IPS-18c (cell line): ENCODE results near the gene NTM.
"Not testable (repeated sequence)": the region's sequence is repeated elsewhere in the genome, so short reads cannot be mapped to it uniquely, and the experiment has no call there.

Experiments
- H3K4me3 ChIP-seq: 2 replicates; pipeline ENCODE4 v1.7.0; 2013; ENCODE audit warnings: low read depth, mild to moderate bottlenecking, low read length, moderate library complexity; ENCODE audit not compliant: insufficient read depth
- H3K9me3 ChIP-seq: one replicate; pipeline ENCODE4 v1.6.1; 2013; ENCODE audit warnings: mild to moderate bottlenecking, low read length, moderate library complexity; ENCODE audit not compliant: control insufficient read depth, insufficient read depth

The NTM gene

GRCh38 chr11:131402040-131402439, 31.6 kb downstream of the NTM start:
- H3K9me3 ChIP-seq = no peaks in the 10 kb centered on the region
- no peak overlapping the region for H3K4me3 ChIP-seq

DNA sequence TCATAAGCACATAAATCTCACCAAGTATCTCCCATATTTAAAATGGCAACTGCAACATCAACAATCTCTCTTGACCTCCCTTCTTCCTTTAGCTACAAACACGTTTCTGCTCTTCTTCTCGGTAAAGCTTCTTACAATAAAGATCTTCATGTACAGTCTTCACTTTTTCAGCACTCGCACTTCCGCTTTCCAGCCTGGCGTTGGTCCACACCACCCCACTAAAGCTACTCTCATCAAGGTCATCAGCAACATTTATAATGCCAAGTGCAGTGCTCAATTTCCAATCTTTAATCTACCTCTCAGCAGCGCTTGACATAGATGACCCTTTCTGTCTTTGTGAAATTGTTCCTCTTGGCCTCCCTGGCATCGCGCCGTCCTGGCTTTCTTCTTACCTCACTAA, 33.6 kb downstream of the NTM start:
- Histone ChIP-seq H3K4me3 (no peak overlapping the region), H3K9me3 (no peaks in the 10 kb centered on the region)

GRCh38 chr11:131408025-131408640, 37.7 kb downstream of the NTM start:
- no peak overlapping the region for H3K4me3 ChIP-seq
- H3K9me3 ChIP-seq = no peaks in the 10 kb centered on the region

GRCh38 chr11:131409345-131409744, 38.9 kb downstream of the NTM start:
- Histone ChIP-seq H3K9me3 (no peaks in the 10 kb centered on the region), H3K4me3 (no peak overlapping the region)

GRCh38 chr11:131411636-131412035, 41.2 kb downstream of the NTM start:
- H3K9me3 ChIP-seq = no peaks in the 10 kb centered on the region
- no peak overlapping the region for H3K4me3 ChIP-seq

GRCh38 chr11:131412061-131412460, 41.6 kb downstream of the NTM start:
- Histone ChIP-seq H3K9me3 (no peaks in the 10 kb centered on the region), H3K4me3 (no peak overlapping the region)

GRCh38 chr11:131413217-131413616, 42.8 kb downstream of the NTM start:
- H3K4me3 ChIP-seq = no peak overlapping the region
- H3K9me3 ChIP-seq = no peaks in the 10 kb centered on the region

GRCh38 chr11:131418189-131418588, 47.8 kb downstream of the NTM start:
- Histone ChIP-seq H3K9me3 (no peaks in the 10 kb centered on the region), H3K4me3 (no peak overlapping the region)

GRCh38 chr11:131421066-131421855, 50.8 kb downstream of the NTM start:
- no peak overlapping the region for H3K4me3 ChIP-seq
- no peaks in the 10 kb centered on the region for H3K9me3 ChIP-seq

DNA sequence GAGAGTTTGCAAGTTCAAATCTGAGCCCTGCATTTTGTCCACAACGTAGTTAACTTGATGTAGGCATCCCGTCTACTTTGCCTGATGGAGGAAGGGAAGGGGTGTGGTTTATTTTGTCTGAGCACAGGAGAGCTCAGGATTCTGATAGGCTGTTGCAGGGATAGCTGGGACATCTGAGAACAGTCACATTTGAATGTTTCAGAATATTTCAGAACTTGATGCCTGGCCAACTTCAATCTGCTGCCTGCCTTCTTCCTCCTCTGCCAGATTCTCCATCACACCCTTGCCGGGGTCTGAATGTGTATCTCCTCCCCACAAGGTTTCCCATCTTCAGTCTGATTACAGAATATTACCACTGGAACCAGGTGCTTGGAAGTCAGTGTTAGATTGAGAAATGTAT, 51.6 kb downstream of the NTM start:
- Histone ChIP-seq H3K4me3 (no peak overlapping the region), H3K9me3 (no peaks in the 10 kb centered on the region)

- H3K9me3 ChIP-seq = no peaks in the 10 kb centered on the region
Measured at GRCh38 chr11:131422496-131422895, 52.1 kb downstream of the NTM start.

GRCh38 chr11:131423688-131424087, 53.3 kb downstream of the NTM start:
- H3K4me3 ChIP-seq = no peak overlapping the region
- no peaks in the 10 kb centered on the region for H3K9me3 ChIP-seq

More at GRCh38 chr11:131422496-131422895, 52.1 kb downstream of the NTM start:
- no peak overlapping the region for H3K4me3 ChIP-seq

DNA sequence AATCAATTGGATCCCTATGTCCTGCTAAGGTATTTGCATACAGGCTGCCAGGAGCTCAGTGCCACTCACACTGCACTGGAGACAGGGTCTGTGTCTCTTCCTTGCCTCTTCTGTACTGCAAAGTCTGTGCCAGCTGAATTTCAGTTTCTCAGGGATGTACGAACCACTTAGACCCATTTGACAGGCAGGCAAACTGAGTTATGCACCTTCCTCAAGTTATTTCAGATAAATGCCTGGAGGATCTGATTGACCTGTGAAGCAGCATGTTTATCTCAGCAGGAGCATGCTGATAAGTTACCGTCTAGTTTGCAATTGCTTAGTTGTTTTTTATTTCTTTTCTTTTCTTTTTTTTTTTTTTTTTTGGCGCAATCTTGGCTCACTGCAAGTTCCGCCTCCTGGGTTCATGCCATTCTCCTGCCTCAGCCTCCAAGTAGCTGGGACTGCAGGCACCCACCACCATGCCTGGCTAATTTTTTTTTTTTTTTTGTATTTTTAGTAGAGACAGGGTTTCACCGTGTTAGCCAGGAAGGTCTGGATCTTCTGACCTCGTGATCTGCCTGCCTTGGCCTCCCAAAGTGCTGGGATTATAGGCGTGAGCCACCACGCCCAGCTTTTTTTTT, 54.0 kb downstream of the NTM start:
- not testable (repeated sequence) for H3K4me3 ChIP-seq, H3K9me3 ChIP-seq

DNA sequence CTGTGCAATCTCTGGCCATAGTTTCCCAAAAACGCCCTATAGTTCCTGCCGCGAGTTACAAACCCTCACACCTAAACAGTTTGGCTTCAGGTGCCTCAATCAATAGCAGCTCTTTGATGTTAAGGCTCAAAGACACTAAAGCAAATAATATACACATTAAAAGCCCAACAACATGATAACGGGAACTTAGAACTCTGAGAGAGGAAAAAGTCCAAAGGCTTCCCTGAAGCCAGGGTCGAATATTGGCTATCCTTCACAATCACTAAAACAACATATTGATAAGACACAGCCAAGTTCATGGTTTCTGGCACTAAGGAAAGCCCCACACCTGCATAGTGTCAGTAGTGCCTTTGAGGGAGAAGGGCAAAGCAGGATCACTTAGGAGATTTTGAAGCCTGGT, 54.9 kb downstream of the NTM start:
- Histone ChIP-seq H3K9me3 (no peaks in the 10 kb centered on the region), H3K4me3 (no peak overlapping the region)

DNA sequence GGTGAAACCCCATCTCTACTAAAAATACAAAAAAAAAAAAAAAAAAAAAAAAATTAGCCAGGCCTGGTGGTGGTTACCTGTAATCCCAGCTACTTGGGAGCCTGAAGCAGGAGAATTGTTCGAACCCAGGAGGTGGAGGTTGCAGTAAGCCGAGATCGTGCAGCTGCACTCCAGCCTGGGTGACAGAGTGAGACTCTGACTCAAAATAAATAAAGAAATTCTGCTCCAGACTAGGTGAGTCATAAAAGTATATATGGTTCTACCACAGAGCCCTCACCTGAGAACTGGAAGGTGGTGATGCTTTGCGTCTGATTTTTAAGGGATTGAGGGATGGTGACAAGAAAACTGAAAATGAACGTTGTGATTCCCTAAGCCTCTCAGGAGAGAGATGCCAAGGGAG, 58.4 kb downstream of the NTM start:
- Histone ChIP-seq H3K9me3 (no peaks in the 10 kb centered on the region), H3K4me3 (no peak overlapping the region)

DNA sequence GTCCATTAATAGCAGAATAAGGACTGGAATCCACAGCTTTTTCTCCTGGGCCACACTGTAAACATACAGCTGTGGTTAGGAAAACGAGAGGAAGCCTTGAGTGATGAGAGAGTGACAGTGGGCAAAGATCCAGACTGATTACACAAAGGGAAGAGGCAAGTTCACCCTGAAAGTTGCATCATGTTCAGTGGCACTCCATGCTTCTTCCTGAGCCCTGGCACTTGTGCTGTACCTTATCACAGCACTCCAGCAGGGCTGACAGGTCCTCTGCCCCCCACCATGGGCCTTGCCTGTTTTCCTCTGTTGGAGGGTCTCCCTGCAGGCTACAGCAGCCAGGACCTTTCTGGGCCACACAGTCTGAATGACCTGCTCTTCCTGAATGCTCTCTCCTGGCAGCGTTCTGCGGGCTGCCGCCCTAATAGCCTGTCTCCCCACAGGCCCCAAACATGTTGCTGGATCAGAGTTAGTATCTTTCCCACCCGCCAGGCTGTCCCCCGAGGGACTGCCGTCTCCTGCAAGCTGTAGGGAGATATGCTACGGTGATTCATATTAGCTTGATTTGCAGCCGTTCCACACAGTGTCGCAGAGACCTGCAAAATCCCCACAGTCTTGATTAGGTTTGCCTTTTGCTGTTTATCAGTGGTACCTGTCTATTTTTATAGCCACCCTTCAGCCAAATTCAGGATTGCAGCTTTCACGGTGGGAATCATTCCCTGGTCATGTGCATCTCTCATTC, 60.2 kb downstream of the NTM start:
- Histone ChIP-seq H3K4me3 (no peak overlapping the region), H3K9me3 (no peaks in the 10 kb centered on the region)

GRCh38 chr11:131441051-131441810, 70.8 kb downstream of the NTM start:
- Histone ChIP-seq H3K4me3 (no peak overlapping the region), H3K9me3 (no peaks in the 10 kb centered on the region)
